ENCODE results near the gene VSTM2B.

The VSTM2B gene

DNA sequence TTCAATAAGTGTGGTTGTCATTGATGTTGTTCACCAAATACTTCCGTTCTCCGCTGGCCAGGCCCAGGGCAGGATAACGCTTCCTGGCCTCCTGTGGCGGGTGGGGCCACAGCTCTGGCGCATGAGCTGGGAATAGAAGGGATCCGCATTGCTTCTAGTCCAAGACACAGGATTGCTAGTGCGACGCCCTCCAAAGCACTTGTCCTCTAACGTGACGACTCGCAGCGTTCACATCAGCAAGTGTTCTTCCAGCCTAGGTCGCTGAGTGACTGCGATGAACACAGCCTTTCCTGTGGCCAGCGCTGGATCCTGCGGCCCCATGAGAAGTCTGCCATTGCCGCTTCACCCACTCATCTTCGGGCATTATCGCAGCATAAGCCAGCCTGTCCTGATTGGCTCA, 39.4 kb downstream of the VSTM2B start:
- no peak for DNase-seq (ENCODE audit: low read depth)
- TF ChIP-seq, protein P1, sequence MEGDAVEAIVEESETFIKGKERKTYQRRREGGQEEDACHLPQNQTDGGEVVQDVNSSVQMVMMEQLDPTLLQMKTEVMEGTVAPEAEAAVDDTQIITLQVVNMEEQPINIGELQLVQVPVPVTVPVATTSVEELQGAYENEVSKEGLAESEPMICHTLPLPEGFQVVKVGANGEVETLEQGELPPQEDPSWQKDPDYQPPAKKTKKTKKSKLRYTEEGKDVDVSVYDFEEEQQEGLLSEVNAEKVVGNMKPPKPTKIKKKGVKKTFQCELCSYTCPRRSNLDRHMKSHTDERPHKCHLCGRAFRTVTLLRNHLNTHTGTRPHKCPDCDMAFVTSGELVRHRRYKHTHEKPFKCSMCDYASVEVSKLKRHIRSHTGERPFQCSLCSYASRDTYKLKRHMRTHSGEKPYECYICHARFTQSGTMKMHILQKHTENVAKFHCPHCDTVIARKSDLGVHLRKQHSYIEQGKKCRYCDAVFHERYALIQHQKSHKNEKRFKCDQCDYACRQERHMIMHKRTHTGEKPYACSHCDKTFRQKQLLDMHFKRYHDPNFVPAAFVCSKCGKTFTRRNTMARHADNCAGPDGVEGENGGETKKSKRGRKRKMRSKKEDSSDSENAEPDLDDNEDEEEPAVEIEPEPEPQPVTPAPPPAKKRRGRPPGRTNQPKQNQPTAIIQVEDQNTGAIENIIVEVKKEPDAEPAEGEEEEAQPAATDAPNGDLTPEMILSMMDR (IDR thresholded peaks at IDR 0.05; ENCODE audit: insufficient read depth, low read depth, low read length, missing control alignments) = no peak
- no peak overlapping the region for H3K4me3 ChIP-seq (ENCODE audit: low read depth, low read length)

DNA sequence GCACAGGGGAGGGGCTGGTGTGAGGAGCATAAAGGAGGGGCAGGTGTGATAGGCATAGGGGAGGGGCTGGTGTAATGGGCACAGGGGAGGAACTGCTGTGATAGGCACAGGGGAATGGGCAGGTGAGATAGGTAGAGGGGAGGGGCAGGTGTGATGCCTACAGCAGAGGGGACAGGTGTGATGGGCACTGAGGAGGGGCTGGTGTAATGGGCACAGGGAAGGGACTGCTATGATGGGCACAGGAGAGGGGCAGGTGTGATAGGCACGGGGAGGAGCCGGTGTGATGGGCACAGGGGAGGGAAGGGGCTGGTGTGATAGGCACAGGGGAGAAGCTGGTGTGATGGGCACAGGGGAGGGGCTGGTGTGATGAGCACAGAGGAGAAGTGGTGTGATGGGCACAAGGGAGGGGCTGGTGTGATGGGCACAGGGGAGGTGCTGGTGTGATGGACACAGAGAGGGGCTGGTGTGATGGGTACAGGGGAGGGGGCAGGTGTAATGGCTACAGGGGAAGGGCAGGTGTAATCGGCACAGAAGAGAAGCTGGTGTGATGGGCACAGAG, 40.8 kb downstream of the VSTM2B start:
- no peak for DNase-seq (ENCODE audit: low read depth)
- TF ChIP-seq, protein P1 (IDR thresholded peaks at IDR 0.05; ENCODE audit: insufficient read depth, low read depth, low read length, missing control alignments) = no peak
- H3K4me3 ChIP-seq (ENCODE audit: low read depth, low read length) = no peak overlapping the region

DNA sequence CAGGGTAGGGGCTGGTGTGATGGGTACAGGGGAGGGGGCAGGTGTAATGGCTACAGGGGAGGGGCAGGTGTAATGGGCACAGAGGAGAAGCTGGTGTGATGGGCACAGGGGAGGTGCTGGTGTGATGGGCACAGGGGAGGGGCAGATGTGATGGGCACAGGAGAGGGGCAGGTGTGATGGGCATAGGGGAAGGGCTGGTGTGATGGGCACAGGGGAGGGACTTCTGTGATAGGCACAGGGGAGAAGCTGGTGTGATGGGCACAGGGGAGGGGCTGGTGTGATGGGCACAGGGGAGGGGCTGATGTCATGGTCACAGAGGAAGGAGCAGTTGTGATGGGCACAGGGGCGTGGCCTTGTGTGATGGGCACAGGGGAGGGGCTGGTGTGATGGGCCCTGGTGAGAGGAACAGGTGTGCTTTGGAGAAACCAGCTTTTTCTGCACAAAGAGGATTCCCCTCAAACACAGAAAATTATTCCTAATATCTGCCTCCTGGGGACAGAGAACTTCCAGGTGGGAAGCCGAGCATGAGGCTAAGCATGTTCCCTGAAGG, 41.6 kb downstream of the VSTM2B start:
- TF ChIP-seq, protein P1 (IDR thresholded peaks at IDR 0.05; ENCODE audit: insufficient read depth, low read depth, low read length, missing control alignments) = no peak
- DNase-seq (ENCODE audit: low read depth) = no peak
- H3K4me3 ChIP-seq (ENCODE audit: low read depth, low read length) = no peak overlapping the region

DNA sequence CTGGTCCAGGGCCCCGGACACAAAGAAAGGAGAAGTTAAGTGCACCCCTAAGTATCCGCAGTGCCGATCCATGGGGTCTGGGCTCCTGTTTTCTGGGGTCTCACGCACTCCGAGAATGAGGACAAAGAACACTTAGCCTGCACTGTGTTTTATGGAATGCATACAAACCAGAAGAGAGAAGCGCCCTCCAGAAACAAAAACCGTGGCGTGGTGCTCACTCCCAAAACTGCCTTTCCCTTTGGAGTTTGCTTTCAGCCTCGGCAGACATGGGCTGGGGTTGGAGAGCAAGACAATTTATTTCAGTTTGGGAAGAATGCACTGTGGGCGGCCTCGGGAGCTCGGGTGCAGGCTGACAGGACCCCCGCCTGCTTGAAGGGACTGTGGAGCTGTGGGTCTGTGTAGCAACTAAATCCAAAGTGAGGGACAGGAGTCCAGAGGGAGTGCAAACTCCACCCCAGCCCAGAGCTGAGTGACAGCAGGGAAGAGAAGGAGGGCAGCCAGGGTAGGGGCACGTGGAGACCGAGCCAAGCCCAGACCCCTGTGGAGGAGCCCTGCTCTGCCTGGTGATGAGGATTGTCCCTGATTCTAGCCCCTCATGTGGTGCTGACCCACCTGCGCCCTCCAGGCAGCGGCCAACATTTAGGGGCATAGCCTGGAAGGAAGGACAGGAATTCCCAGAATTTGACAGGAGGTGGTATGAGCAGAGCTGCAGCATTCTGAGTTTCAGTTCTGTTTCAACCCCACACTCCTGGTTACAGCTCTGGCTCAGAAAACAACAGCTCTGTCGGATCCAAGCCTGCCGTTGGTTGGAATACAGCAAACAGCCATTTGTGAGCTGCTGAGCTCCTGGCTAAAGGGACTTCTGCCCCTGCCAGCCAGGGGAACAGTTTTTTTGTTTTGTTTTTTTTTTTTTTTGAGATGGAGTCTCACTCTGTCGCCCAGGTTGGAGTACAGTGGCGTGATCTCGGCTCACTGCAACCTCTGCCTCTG, 42.5 kb downstream of the VSTM2B start:
- DNase-seq (ENCODE audit: low read depth) = no peak
- TF ChIP-seq, protein P1 (IDR thresholded peaks at IDR 0.05; ENCODE audit: insufficient read depth, low read depth, low read length, missing control alignments) = no peak
- no peak overlapping the region for H3K4me3 ChIP-seq (ENCODE audit: low read depth, low read length)

DNA sequence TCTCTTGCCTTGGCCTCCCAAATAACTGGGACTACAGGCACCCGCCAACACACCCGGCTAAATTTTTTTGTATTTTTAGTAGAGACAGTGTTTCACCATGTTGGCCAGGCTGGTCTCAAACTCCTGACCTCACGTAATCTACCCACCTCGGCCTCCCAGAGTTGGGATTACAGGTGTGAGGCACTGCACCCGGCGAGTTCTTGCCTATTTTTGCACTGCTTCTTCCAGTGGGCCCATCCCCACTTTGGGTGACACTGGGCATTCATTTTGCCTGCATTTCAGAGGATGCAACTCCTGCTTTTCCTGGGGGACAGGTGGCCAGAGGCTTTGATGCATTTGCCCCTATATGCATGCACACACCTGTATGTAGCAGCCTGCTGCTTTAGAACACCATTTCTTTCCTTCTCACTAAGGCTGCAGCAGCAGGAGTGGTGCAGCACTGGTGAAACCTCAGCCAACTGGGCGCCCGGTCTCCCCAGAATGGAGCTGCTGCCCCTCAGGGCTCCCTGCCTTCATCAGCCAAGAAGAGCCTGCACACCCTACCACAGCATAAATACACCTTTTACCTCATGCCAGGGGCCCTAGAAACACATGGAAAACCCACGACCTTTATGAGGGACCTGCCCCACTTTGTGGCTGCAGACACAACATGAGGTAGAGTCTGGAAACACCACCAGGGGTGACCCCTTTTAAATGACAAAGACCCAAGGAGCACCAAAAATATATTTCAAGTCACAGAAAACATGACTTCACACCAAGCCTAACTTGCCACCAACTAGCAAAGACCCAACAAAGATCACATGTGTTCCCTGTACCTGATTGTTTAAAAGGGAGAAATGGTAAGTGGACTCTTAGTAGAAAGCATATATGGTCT, 43.5 kb downstream of the VSTM2B start:
- TF ChIP-seq, protein P1 (IDR thresholded peaks at IDR 0.05; ENCODE audit: insufficient read depth, low read depth, low read length, missing control alignments) = no peak
- DNase-seq (ENCODE audit: low read depth) = no peak
- H3K4me3 ChIP-seq (ENCODE audit: low read depth, low read length) = no peak overlapping the region

DNA sequence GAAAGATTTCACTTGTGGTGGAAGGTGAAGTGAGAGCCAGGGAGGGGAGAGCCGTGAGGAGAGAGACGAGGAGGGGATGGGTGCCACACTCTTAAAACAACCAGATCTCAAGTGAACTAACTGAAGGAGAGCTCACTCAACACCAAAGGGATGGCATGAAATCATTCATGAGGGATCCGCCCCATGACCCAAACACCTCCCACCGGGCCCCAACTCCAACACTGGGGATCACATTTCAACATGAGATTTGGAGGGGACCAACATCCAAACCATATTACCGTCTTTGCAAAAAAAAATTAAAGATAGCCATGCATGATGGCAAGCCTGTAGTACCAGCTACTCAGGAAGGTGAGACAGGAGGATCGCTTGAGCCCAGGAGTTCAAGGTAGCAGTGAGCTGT, 45.4 kb downstream of the VSTM2B start:
- no peak overlapping the region for H3K4me3 ChIP-seq (ENCODE audit: low read depth, low read length)
- TF ChIP-seq, protein P1 (IDR thresholded peaks at IDR 0.05; ENCODE audit: insufficient read depth, low read depth, low read length, missing control alignments) = no peak
- no peak for DNase-seq (ENCODE audit: low read depth)
